Activated T-cell treated with anti-CD3 and anti-CD28 coated beads, Interleukin-2, amount 50 U/mL, for 72 hours (primary cell): Measurements from ENCODE around the gene TGFB2. TPM values are rescaled to one million over a fixed set of nuclear protein-coding genes. Genes with fewer than 3 reads are reported as not detected.
"Not testable (repeated sequence)": the region's sequence is repeated elsewhere in the genome, so short reads cannot be mapped to it uniquely, and the experiment has no call there.

ENCODE experiments used
- ATAC-seq, 2 donors: fragments of 150-1000 bp; cut with Tn5 transposase; replicated peaks in 1 of 2; 2 replicates each; pipeline ENCODE4 v1.10.0; 2021; ENCODE audit warnings: moderate library complexity in 2 of 2, mild to moderate bottlenecking in 1 of 2
- DNase-seq, 2 donors: peaks; one replicate each; pipeline ENCODE4 v3.0.0; 2021 to 2022; ENCODE audit warnings: mixed read lengths in 1 of 2
- H3K27ac Mint-ChIP-seq: one replicate; pipeline ENCODE4 v1.8.0; 2022; ENCODE audit warnings: mild to moderate bottlenecking, moderate library complexity, mixed read lengths
- H3K27me3 Mint-ChIP-seq: one replicate; pipeline ENCODE4 v1.8.0; 2022; ENCODE audit warnings: low read depth, mixed read lengths
- H3K36me3 Mint-ChIP-seq, 2 donors: one replicate each; pipeline ENCODE4 v1.8.0; 2022; ENCODE audit warnings: mixed read lengths in 2 of 2, mild to moderate bottlenecking in 1 of 2; ENCODE audit not compliant: insufficient read depth in 2 of 2
- H3K4me1 Mint-ChIP-seq: one replicate; pipeline ENCODE4 v1.8.0; 2022; ENCODE audit warnings: low read depth, mixed read lengths
- H3K4me3 Mint-ChIP-seq, 2 donors: one replicate each; pipeline ENCODE4 v1.8.0; 2022; ENCODE audit warnings: mild to moderate bottlenecking in 2 of 2, mixed read lengths in 2 of 2, moderate library complexity in 2 of 2
- H3K9me3 Mint-ChIP-seq, 2 donors: one replicate each; pipeline ENCODE4 v1.8.0; 2022; ENCODE audit warnings: mixed read lengths in 2 of 2
- total RNA-seq, 2 donors: library from RNA; stranded (reverse); gene quantifications; one replicate each; pipeline ENCODE4 v1.2.3, GENCODE V29; 2022

TGFB2 gene
- total RNA-seq, 2 donors from 2014 or later = not detected

DNA sequence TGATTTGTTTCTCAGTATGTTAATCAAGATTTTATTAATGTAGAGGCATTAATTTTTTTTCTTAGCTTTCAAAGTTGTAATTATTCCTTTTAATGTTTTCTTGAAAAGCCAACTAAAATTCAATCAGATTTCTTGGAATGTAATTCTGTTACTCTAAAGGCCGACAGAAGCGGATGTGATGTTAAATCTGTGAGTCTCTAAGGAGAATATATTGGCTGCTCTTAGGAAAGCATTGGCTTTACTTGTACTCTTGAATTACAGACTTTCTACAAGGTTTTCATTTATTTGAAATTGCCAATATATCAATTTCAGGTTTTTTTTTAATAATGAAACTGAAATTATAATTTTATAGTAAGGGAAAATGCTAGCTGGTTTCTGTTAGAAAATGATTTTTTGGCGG lies 30.8 kb upstream of the TGFB2 start:
- Mint-ChIP-seq H3K36me3 (peaks cover 4 to 19% of the 10 kb centered on the region in 2 donors), H3K4me3 (no peak overlapping the region), H3K9me3 (no peaks in the 10 kb centered on the region), H3K4me1 (peaks cover 13% of the 10 kb centered on the region), H3K27me3 (no peaks in the 10 kb centered on the region), H3K27ac (no peak overlapping the region)
- ATAC-seq (no peak), DNase-seq (no peak)

DNA sequence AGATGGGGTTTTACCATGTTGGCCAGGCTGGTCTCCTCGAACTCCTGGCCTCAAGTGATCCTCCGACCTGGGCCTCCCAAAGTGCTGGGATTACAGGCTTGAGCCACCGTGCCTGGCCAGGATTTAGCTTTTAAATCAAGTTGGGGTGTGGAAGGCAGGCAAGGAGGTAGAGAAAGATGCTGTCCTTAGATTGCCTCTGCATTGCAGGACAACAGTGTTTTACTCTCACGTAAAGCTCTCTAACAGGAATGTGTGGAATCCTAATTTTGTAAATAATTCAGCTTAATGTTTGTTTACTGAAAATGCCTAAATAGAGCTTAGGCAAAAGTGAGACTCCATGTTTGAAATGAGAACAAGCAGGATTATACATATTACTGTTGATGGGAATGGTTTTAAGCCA lies 29.5 kb upstream of the TGFB2 start:
- DNase-seq = no peak
- ATAC-seq = no peak
- no peaks in the 10 kb centered on the region for H3K9me3 Mint-ChIP-seq

DNA sequence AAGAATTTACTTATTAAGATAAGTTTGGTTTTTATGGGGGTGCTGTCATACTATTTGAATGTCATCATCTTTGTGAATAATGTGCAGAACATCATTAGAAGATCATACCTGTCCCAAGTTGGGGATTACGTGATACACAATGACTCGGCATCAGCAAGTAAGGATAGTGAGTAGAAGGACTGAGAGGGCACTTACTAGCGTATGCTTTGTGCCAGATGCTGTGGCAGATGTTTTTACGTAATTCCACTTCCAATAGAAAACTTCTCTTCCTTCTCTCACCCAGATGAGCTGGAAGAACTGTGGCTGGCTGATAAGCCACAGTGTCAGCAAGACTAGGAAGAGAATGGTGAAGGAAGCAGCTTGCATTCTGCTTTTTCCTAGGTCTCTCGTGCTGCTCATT lies 28.1 kb upstream of the TGFB2 start:
- DNase-seq (no peak), ATAC-seq (no peak)
- Mint-ChIP-seq H3K36me3 (peaks cover 5 to 19% of the 10 kb centered on the region in 2 donors), H3K27ac (no peak overlapping the region), H3K27me3 (no peaks in the 10 kb centered on the region), H3K9me3 (no peaks in the 10 kb centered on the region), H3K4me3 (no peak overlapping the region), H3K4me1 (peaks cover 8% of the 10 kb centered on the region)

More for the DNA sequence above, 29.5 kb upstream of the TGFB2 start:
- peaks cover 13% of the 10 kb centered on the region for H3K4me1 Mint-ChIP-seq
- H3K36me3 Mint-ChIP-seq = peaks cover 7 to 26% of the 10 kb centered on the region in 2 donors
- no peaks in the 10 kb centered on the region for H3K27me3 Mint-ChIP-seq
- H3K27ac Mint-ChIP-seq = no peak overlapping the region
- no peak overlapping the region for H3K4me3 Mint-ChIP-seq

DNA sequence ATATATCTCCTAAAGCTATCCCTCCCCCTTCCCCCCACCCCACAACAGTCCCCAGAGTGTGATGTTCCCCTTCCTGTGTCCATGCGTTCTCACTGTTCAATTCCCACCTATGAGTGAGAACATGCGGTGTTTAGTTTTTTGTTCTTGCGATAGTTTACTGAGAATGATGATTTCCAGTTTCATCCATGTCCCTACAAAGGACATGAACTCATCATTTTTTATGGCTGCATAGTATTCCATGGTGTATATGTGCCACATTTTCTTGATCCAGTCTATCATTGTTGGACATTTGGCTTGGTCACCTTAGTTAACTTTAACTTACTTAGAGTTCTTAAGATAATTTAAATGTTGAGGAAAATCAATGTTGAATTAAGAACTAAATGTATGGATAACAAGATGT lies 25.0 kb upstream of the TGFB2 start:
- not testable (repeated sequence) for H3K9me3 Mint-ChIP-seq

DNA sequence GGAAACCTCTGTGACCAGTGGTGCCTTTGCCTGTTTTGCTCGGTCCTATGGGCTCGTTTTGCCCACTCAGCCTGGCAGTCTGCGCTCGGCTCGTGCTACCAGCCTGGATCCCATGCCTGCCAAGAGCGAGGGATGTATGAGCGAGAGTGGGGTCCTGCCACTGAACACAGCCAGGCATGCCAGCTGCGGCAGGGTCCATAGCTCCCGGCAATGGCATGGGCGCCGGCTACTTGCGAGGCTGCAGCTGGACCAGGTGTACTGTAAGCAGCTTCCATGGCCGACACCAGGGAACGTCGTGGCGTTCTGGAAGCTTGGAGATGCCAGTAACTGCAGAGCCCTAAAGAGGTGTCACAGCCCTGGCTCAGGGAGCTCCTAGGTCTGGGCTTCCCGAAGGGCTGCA lies 22.4 kb upstream of the TGFB2 start:
- Mint-ChIP-seq H3K36me3 (peaks cover 5 to 13% of the 10 kb centered on the region in 2 donors), H3K4me3 (no peak overlapping the region), H3K27me3 (no peaks in the 10 kb centered on the region), H3K9me3 (no peaks in the 10 kb centered on the region), H3K4me1 (no peaks in the 10 kb centered on the region), H3K27ac (no peak overlapping the region)
- no peak for DNase-seq
- no peak for ATAC-seq

More for the DNA sequence above, 25.0 kb upstream of the TGFB2 start:
- H3K4me1 Mint-ChIP-seq, H3K27me3 Mint-ChIP-seq, DNase-seq, ATAC-seq, H3K27ac Mint-ChIP-seq, H3K4me3 Mint-ChIP-seq: not testable (repeated sequence)
- H3K36me3 Mint-ChIP-seq = peaks cover 5 to 12% of the 10 kb centered on the region in 2 donors

DNA sequence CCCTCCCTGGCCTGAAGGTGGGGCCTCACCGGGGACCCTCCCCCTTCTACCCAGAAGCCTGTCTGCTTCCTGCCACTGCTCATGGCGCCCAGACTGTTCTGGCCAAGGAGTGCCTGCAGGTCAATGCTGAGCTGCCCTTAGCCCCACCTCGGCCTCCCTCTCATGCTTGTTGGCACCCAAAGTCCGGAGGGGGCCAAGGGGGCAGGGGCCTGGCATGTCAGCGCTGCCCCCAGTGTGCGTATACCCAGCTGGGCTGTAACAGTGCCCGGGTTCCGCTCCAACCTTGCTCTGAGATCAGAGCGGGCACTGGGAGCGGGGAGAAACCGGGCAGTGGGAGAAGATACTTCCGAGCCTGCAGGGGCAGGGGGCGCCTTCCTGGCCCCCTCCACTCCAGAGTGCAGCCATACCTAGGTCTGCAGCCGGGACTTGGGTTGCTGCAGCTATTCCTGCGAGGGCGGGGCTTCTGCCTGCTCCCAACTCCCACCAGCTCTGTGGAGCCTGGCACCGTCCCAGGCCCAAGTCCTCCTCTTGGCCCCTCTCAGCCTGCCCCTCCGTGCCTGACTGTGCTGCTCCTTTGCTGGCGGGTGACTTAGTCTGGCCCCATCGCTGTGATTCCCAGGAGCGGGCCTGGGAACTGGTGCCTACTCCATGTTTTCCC lies 21.4 kb upstream of the TGFB2 start:
- peaks cover 5 to 12% of the 10 kb centered on the region in 2 donors for H3K36me3 Mint-ChIP-seq
- no peak for ATAC-seq

DNA sequence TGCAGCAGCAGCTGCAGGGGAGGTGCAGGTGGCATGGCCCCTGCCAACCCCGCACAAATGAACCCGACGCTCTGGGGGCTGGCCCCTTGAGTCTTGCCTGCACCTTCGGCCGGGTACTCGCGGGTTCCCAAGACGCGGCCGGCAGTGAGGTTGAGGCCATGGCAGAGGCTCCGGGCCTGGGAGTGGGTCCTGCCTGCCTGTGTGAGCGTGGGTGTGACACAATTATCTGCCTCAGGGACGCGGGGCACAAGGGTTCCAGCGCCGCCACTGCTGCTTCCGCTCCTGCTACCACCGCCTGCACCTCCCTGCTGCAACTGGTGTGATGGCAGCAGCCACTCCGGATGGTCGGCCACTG lies 20.9 kb upstream of the TGFB2 start:
- no peaks in the 10 kb centered on the region for H3K9me3 Mint-ChIP-seq
- no peaks in the 10 kb centered on the region for H3K4me1 Mint-ChIP-seq
- no peak for DNase-seq
- H3K27me3 Mint-ChIP-seq = no peaks in the 10 kb centered on the region
- H3K27ac Mint-ChIP-seq = no peak overlapping the region
- H3K4me3 Mint-ChIP-seq = no peak overlapping the region
- no peak for ATAC-seq
- H3K36me3 Mint-ChIP-seq = peaks cover 5 to 12% of the 10 kb centered on the region in 2 donors

More for the DNA sequence above, 21.4 kb upstream of the TGFB2 start:
- H3K27me3 Mint-ChIP-seq = no peaks in the 10 kb centered on the region
- H3K9me3 Mint-ChIP-seq = no peaks in the 10 kb centered on the region
- no peak for DNase-seq
- H3K27ac Mint-ChIP-seq = no peak overlapping the region
- H3K4me3 Mint-ChIP-seq = no peak overlapping the region
- H3K4me1 Mint-ChIP-seq = no peaks in the 10 kb centered on the region

DNA sequence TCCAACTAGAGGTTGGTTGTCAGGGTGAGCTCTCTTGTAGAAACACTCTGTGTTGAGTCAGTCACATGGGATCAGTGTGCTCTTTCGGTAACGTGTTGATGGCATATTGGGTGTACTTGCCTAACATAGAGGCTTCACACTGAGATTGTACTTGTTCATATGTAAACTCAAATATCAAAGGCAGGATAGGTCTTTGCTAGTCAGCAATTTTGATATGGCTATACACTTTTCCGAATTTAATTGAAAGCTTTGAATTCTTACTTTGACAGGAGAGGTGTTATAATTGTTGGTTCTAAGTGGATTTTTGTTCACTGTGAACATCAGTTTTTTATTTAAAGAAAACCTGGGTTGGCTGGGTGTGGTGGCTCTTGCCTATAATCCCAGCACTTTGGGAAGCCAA lies 16.4 kb upstream of the TGFB2 start:
- DNase-seq (no peak), ATAC-seq (no peak)
- Mint-ChIP-seq H3K4me3 (no peak overlapping the region), H3K4me1 (no peaks in the 10 kb centered on the region), H3K36me3 (peaks cover 0 to 8% of the 10 kb centered on the region in 2 donors), H3K27me3 (no peaks in the 10 kb centered on the region), H3K27ac (no peak overlapping the region), H3K9me3 (no peaks in the 10 kb centered on the region)

DNA sequence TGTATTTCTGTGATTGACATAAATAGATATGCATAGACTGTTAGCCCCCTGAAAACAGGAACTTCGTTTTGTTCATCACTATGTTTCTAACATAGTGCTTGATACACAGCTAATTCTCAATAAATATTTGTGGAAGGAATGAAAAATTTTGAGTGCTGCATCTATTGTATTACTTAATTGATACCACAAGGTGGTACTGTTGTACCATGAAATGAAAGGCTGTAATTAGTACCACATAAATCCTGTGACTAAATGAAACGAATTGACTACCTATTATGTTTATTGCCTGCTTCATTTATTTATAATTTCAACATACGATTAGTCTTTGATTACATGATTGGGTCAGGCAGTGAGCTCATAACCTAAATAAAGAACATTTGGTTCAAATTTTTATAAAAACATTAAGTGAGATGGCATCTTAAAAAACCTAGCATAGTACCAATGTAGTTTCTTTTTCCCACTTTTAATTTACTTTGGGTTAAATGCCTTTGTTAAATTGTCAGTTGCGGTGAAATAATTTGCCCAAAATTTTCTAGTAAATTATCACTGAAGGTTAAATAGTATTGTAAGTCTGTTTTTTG lies 15.0 kb upstream of the TGFB2 start:
- Mint-ChIP-seq H3K27ac (no peak overlapping the region), H3K9me3 (no peaks in the 10 kb centered on the region), H3K36me3 (peaks cover 0 to 10% of the 10 kb centered on the region in 2 donors), H3K4me1 (no peaks in the 10 kb centered on the region), H3K4me3 (no peak overlapping the region), H3K27me3 (no peaks in the 10 kb centered on the region)
- no peak for DNase-seq
- ATAC-seq = no peak

DNA sequence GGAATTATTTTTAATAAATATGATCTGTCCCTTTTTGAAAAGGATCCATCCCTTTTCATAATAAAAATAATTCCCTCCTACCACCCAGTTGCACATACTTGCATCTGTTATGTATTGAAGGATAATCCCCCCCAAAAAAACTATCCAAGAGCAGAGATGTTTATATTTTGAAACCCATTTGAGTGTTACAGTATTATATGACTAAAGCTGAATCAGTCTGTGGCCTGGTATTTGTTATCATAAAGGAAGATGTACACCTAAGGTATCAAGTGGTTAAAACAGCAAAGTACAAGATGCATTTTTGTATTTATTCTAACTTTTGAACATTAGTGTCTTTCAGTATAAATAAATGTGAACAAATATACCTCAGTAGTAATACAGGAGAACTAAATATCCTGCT lies 12.7 kb upstream of the TGFB2 start:
- peaks cover 0 to 9% of the 10 kb centered on the region in 2 donors for H3K36me3 Mint-ChIP-seq

DNA sequence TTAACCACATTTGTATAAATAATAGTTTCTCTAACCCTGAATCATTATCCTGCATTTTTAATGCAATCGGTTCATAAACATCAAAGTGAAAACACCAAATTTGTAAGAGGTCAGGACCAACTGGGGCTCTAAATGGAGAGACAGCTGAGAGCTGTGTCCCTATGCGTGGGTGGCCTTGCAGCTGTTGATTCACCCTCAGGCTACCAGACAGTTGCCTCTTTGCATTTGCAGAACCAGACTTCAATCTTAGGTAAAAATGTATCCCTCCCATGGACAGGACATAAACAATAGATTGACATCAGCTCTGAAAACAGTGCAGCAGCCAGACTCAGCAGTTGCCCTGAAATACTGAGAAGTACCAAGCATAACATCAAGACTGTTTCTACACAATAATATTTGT lies 8.8 kb upstream of the TGFB2 start:
- no peak for DNase-seq

More for the DNA sequence above, 12.7 kb upstream of the TGFB2 start:
- ATAC-seq (no peak), DNase-seq (no peak)
- H3K27ac Mint-ChIP-seq = no peak overlapping the region
- no peaks in the 10 kb centered on the region for H3K27me3 Mint-ChIP-seq
- no peaks in the 10 kb centered on the region for H3K9me3 Mint-ChIP-seq
- H3K4me3 Mint-ChIP-seq = no peak overlapping the region
- H3K4me1 Mint-ChIP-seq = no peaks in the 10 kb centered on the region

DNA sequence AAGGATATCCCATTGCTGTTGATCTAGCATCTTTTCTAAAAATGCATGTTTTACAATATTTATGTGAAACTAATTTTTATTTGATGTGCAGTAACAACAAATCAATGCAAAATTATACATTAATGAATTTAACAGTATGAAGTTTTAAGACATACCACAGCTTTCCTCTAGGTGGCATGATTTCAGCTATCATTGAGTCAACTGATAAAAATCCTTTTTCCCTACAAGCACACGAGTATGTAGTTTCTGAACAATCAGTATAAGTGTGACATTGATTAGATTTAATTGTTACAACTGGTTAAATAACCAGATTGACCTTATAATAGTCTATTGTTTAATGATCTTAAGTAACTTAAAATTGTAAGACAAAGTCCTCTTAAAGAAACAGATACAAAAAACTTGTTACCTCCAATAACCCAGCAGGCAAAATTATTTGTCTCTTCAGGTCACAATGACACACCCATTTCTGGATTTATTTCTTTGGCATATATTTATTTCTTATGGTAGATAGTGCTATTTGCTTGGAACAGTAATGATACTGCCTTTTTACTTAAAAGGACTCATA lies 5.8 kb upstream of the TGFB2 start:
- no peaks in the 10 kb centered on the region for H3K9me3 Mint-ChIP-seq
- ATAC-seq = no peak
- H3K4me1 Mint-ChIP-seq = no peaks in the 10 kb centered on the region
- no peak overlapping the region for H3K4me3 Mint-ChIP-seq
- peaks cover 7% of the 10 kb centered on the region for H3K27me3 Mint-ChIP-seq
- peaks cover 0 to 4% of the 10 kb centered on the region in 2 donors for H3K36me3 Mint-ChIP-seq
- DNase-seq = no peak
- H3K27ac Mint-ChIP-seq = no peak overlapping the region

More for the DNA sequence above, 8.8 kb upstream of the TGFB2 start:
- Mint-ChIP-seq H3K27ac (no peak overlapping the region), H3K9me3 (no peaks in the 10 kb centered on the region), H3K4me3 (no peak overlapping the region), H3K27me3 (no peaks in the 10 kb centered on the region), H3K4me1 (no peaks in the 10 kb centered on the region), H3K36me3 (peaks cover 0 to 11% of the 10 kb centered on the region in 2 donors)
- no peak for ATAC-seq

DNA sequence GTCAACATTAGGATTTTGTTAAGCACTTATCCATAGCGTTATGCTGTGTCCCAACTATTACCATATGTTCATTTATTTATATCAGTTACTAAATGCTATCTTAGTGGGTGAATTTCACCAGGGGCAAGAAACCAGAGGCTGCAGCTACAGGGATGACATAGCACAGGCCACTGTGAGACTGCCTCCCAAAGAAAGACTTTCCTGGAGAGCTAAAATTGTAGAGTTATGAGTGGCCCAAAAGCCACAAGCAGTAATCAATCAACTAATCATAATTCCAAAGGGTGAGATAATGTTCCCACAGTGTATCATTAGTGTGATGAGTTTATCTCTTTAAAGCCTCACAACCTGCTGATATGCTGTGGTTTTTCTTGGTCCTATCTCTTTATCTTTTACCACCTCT lies 3.8 kb upstream of the TGFB2 start:
- no peak overlapping the region for H3K4me3 Mint-ChIP-seq
- DNase-seq = no peak
- no peak overlapping the region for H3K27ac Mint-ChIP-seq
- no peaks in the 10 kb centered on the region for H3K9me3 Mint-ChIP-seq
- no peak for ATAC-seq
- peaks cover 7% of the 10 kb centered on the region for H3K27me3 Mint-ChIP-seq
- H3K4me1 Mint-ChIP-seq = peaks cover 5% of the 10 kb centered on the region
- H3K36me3 Mint-ChIP-seq = peaks cover 1 to 4% of the 10 kb centered on the region in 2 donors
